Measurements from ENCODE around the gene MEF2A. TPM values are rescaled to one million over a fixed set of nuclear protein-coding genes. Genes with fewer than 3 reads are reported as not detected.
A peak's percentile ranks its signal among the peaks of the same experiment; 100 is the strongest.

The MEF2A gene
- total RNA-seq, 3 donors from 2014 or later, result 33.5 to 61.7 (median 34.7) TPM

DNA sequence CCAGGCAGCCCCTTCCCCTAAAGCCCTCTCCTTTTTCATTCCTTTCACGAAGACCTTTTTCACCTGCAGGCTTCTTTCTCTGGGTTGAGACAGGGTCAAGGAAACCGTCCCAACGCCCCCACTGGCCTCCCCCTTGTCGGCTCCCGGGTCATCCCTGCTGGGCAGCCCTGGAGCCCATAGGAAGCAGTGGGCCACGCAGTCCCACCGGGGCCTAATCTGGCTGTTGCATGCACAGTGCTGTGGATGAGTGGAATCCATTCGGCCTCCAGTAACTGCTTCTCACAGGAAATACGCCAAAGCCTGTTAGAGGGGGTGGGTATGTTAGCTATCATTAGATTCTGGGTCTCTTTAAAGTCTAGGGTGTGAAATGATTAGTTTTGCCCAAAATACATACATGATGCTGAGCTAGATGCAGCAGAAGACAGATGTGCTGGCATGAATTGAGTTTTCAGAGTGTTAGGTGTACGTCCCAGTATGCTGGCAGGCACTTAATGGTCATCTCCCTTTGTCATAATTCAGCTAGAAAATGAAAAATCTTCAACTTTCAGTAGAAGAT, 150.8 kb downstream of the MEF2A start:
- H3K9me3 ChIP-seq, result no peaks in the 10 kb centered on the region
- ATAC-seq, result no peak
- TF ChIP-seq, protein P1, sequence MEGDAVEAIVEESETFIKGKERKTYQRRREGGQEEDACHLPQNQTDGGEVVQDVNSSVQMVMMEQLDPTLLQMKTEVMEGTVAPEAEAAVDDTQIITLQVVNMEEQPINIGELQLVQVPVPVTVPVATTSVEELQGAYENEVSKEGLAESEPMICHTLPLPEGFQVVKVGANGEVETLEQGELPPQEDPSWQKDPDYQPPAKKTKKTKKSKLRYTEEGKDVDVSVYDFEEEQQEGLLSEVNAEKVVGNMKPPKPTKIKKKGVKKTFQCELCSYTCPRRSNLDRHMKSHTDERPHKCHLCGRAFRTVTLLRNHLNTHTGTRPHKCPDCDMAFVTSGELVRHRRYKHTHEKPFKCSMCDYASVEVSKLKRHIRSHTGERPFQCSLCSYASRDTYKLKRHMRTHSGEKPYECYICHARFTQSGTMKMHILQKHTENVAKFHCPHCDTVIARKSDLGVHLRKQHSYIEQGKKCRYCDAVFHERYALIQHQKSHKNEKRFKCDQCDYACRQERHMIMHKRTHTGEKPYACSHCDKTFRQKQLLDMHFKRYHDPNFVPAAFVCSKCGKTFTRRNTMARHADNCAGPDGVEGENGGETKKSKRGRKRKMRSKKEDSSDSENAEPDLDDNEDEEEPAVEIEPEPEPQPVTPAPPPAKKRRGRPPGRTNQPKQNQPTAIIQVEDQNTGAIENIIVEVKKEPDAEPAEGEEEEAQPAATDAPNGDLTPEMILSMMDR (IDR thresholded peaks at IDR 0.05), result no peak
- no peak for DNase-seq
- H3K36me3 ChIP-seq (ENCODE audit: low read depth), result no peaks in the 10 kb centered on the region
- intact Hi-C loops (cut with DNase I, micrococcal nuclease), result no loop called here
- H3K4me1 ChIP-seq (ENCODE audit: low read depth), result peaks cover 2% of the 10 kb centered on the region
- no peak overlapping the region for H3K4me3 ChIP-seq

DNA sequence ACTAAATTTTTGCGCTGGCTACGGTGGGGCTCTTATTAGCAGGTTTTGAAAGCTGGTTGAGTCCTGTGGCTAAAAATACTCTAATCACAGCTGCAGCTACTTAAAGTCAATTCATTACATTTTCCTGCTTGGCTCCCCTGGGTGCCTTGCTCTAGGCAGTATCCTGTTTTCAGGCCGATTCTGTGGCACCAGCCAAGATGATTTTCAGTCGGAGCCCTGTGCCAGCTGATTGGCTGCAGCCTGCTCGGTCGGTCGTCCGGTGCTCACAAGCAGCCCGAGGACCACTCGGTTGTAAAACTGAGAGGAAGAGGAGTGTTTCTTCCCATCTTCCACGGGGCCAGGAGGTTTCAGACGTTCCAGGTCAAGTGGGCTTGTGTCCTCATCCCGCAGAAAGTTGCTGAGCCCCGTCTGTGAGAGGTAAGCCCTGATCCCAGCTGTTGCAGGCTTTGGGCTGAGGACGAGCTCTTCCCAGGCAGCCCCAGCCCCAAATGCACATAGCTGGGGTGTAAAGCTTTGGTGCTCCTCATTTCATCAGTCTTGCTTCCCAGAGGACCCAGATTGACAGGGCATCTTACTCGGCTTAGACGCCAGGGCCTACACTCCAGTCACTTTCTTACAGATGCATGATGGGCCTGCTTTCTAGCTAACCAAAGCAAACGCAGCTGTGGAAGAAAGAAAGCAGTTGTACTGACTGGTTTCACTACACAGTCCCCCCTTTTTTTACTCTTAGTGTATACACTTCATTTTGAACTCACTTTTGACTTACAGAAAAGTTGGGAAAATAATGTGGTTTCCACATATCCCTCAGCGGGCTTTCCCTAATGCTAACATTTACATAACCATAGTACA, 151.6 kb downstream of the MEF2A start:
- Histone ChIP-seq H3K36me3 (ENCODE audit: low read depth) (no peaks in the 10 kb centered on the region), H3K4me1 (ENCODE audit: low read depth) (peaks cover 2% of the 10 kb centered on the region), H3K9me3 (no peaks in the 10 kb centered on the region), H3K4me3 (no peak overlapping the region)
- intact Hi-C loops (cut with DNase I, micrococcal nuclease), result no loop called here
- TF ChIP-seq, protein P1 (IDR thresholded peaks at IDR 0.05), result no peak
- DNase-seq (no peak), ATAC-seq (peak; percentile 26)

DNA sequence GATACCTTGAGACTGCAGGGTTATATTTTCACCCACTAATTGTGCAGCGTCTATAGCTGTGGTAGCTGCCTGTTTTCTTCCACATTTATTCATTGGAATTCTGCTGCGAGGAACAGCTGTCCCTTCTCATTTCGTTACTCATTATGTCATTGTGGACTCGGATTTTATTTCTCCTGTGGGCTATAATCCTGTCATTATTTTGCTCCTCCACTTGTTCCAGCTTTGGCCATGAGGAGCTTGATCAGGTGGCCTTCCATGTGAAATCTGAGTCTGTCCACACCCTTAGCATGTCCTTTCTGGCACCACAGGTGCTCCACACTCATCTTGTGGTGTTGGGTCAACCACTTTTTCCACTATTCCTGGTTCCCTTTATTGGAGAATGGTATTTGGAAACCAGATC, 152.6 kb downstream of the MEF2A start:
- Histone ChIP-seq H3K36me3 (ENCODE audit: low read depth) (no peaks in the 10 kb centered on the region), H3K9me3 (no peaks in the 10 kb centered on the region), H3K4me1 (ENCODE audit: low read depth) (peaks cover 2% of the 10 kb centered on the region), H3K4me3 (no peak overlapping the region)
- TF ChIP-seq, protein P1 (IDR thresholded peaks at IDR 0.05), result no peak
- no peak for DNase-seq
- ATAC-seq, result no peak
- intact Hi-C loops (cut with DNase I, micrococcal nuclease), result no loop called here

DNA sequence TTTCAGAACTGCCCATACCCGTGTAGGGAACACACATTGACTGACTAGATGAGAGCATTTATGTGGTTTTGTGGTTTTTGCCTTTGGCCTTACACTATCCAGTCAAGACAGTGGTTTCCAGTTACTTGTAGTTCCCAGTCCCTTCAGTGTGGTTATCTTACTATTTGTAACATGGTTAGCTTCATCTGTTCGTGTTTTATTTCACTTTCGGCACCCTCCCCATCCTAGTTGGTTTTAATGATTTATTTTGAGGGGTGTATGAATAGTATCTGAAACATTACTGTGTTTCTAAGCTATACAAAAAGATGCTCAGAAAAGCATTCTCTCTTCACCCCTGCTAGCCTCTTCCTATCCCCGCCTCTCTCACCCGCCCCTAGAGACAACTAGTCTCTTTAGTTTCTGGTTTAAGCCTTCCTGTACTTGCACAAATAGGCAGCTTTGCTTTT, 153.3 kb downstream of the MEF2A start:
- ATAC-seq, result peak; percentile 20
- Histone ChIP-seq H3K4me3 (no peak overlapping the region), H3K9me3 (no peaks in the 10 kb centered on the region), H3K4me1 (ENCODE audit: low read depth) (peaks cover 2% of the 10 kb centered on the region), H3K36me3 (ENCODE audit: low read depth) (no peaks in the 10 kb centered on the region)
- intact Hi-C loops (cut with DNase I, micrococcal nuclease), result no loop called here
- TF ChIP-seq, protein P1 (IDR thresholded peaks at IDR 0.05), result no peak
- no peak for DNase-seq

DNA sequence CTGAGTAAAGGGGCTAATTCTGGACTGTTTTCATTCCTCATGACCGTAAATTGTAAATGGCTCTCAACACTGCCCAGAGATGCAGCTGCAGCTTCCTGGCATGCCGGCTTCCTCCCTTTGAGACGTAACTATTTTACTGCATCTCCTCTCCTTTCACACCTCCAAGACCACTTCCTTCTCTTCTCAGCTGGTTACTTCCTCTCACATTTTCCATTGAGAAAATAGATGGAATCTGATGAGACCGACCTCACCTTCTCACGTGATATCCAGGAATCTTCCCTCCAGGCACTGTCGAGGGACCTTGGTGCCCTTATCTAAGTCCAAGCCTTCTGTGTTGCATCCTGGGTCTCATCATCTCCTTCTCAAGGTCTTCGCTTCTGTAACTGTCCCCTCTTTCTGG, 154.7 kb downstream of the MEF2A start:
- Histone ChIP-seq H3K4me3 (no peak overlapping the region), H3K9me3 (no peaks in the 10 kb centered on the region), H3K36me3 (ENCODE audit: low read depth) (no peaks in the 10 kb centered on the region), H3K4me1 (ENCODE audit: low read depth) (peaks cover 2% of the 10 kb centered on the region)
- intact Hi-C loops (cut with DNase I, micrococcal nuclease), result no loop called here
- TF ChIP-seq, protein P1 (IDR thresholded peaks at IDR 0.05), result no peak
- ATAC-seq, result no peak
- DNase-seq, result no peak

Data from mucosa of descending colon (tissue), 3 donors.